Measurements from ENCODE around the gene UNC5B.

DNA sequence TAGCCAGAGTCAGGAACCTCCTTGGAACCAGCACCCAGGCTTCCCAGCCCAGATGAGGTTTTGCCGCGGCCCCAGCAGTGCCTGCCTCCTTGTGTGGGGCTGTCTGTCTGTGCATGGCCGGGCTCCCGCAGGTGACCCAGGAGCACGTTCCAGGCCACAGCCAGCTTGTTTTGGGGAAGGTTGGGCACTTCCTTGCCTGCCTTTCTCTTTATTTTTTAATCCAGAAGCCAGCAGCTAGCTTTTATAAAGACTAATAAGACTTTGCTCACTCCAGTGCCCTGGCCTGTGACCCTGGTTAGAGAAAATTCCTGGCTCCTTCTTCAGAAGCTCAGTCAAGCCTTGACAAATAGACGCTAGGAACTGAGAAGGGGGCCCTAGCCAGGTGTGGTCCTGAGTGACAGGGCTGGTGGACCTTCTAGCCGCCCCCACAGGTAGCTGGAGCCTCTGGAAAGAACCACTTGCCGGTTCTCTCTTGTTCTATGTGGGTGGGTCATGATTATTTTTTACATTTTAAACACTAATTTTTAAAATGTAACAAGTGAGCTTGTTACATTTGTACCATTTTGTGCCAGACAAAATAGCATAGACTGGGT is 107.5 kb downstream of the UNC5B start:
- TF ChIP-seq, protein P1, sequence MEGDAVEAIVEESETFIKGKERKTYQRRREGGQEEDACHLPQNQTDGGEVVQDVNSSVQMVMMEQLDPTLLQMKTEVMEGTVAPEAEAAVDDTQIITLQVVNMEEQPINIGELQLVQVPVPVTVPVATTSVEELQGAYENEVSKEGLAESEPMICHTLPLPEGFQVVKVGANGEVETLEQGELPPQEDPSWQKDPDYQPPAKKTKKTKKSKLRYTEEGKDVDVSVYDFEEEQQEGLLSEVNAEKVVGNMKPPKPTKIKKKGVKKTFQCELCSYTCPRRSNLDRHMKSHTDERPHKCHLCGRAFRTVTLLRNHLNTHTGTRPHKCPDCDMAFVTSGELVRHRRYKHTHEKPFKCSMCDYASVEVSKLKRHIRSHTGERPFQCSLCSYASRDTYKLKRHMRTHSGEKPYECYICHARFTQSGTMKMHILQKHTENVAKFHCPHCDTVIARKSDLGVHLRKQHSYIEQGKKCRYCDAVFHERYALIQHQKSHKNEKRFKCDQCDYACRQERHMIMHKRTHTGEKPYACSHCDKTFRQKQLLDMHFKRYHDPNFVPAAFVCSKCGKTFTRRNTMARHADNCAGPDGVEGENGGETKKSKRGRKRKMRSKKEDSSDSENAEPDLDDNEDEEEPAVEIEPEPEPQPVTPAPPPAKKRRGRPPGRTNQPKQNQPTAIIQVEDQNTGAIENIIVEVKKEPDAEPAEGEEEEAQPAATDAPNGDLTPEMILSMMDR (IDR thresholded peaks at IDR 0.05; ENCODE audit: low read length) = no peak; the same call in 1 of the 2 replicates
- TF ChIP-seq EZH2 (optimal IDR thresholded peaks at IDR 0.05; ENCODE audit: low read depth, low read length) = no peak
